ENCODE data around the gene ATP5MG.
A peak's percentile ranks its signal among the peaks of the same experiment; 100 is the strongest.

DNA sequence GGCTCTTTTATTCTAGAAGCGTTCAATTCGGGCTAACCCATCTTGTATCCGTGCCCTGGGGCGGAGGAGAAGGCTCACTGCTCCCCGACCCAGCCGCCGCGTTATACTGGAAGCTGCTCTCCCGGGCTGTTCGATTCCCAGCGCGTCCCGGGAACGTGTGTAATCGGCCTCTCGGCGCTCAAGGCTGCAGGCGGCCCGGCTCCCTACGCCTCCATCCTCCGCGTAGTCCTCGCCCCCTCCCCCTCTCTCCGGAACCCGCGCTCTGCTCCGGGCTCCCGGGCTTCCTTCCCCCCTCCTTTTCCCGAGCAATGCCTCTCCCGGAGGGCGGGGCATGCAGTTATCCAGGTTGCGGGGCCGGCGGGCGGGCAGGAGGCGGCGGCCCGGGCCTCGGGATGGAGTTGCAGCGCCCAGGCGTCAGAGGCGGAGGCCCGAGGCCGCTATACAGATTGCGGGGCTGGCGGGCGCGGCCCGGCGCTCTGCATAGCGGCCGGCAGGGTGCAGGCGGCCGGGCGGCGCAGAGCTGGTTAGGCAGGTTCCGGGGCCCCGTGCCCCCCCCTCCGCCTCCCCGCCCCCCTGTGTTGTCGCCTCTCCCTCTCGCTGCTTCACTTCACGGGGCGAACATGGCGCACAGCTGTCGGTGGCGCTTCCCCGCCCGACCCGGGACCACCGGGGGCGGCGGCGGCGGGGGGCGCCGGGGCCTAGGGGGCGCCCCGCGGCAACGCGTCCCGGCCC lies 34.7 kb downstream of the ATP5MG start, which contains the start of gene KMT2A:
- TF ChIP-seq, protein P1, sequence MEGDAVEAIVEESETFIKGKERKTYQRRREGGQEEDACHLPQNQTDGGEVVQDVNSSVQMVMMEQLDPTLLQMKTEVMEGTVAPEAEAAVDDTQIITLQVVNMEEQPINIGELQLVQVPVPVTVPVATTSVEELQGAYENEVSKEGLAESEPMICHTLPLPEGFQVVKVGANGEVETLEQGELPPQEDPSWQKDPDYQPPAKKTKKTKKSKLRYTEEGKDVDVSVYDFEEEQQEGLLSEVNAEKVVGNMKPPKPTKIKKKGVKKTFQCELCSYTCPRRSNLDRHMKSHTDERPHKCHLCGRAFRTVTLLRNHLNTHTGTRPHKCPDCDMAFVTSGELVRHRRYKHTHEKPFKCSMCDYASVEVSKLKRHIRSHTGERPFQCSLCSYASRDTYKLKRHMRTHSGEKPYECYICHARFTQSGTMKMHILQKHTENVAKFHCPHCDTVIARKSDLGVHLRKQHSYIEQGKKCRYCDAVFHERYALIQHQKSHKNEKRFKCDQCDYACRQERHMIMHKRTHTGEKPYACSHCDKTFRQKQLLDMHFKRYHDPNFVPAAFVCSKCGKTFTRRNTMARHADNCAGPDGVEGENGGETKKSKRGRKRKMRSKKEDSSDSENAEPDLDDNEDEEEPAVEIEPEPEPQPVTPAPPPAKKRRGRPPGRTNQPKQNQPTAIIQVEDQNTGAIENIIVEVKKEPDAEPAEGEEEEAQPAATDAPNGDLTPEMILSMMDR (IDR thresholded peaks at IDR 0.05 in 2 of 3, conservative IDR thresholded peaks at IDR 0.05 in 1 of 3; ENCODE audit: borderline replicate concordance in 1 of 3, insufficient read depth in 1 of 3, low read depth in 2 of 3, low read length in 2 of 3), result no peak
- TF ChIP-seq POLR2A (IDR thresholded peaks at IDR 0.05; ENCODE audit: borderline replicate concordance, extremely low read depth, insufficient read depth, insufficient read length) (peak; percentile 58), SP1 (IDR thresholded peaks at IDR 0.05; ENCODE audit: low read depth) (peak; percentile 67), POLR2AphosphoS5 (IDR thresholded peaks at IDR 0.05; ENCODE audit: low read depth, low read length) (peak; percentile 84)
- TF ChIP-seq, protein P2, sequence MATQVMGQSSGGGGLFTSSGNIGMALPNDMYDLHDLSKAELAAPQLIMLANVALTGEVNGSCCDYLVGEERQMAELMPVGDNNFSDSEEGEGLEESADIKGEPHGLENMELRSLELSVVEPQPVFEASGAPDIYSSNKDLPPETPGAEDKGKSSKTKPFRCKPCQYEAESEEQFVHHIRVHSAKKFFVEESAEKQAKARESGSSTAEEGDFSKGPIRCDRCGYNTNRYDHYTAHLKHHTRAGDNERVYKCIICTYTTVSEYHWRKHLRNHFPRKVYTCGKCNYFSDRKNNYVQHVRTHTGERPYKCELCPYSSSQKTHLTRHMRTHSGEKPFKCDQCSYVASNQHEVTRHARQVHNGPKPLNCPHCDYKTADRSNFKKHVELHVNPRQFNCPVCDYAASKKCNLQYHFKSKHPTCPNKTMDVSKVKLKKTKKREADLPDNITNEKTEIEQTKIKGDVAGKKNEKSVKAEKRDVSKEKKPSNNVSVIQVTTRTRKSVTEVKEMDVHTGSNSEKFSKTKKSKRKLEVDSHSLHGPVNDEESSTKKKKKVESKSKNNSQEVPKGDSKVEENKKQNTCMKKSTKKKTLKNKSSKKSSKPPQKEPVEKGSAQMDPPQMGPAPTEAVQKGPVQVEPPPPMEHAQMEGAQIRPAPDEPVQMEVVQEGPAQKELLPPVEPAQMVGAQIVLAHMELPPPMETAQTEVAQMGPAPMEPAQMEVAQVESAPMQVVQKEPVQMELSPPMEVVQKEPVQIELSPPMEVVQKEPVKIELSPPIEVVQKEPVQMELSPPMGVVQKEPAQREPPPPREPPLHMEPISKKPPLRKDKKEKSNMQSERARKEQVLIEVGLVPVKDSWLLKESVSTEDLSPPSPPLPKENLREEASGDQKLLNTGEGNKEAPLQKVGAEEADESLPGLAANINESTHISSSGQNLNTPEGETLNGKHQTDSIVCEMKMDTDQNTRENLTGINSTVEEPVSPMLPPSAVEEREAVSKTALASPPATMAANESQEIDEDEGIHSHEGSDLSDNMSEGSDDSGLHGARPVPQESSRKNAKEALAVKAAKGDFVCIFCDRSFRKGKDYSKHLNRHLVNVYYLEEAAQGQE (IDR thresholded peaks at IDR 0.05; ENCODE audit: low read depth), result no peak
